Neuronal stem cell (in vitro differentiated cells): ENCODE measurements around the gene LCE3C. TPM values are rescaled to one million over a fixed set of nuclear protein-coding genes. Genes with fewer than 3 reads are reported as not detected.

Experiments used
- small RNA-seq: library from polyadenylated mRNA; stranded (forward); fragments of <200 nt; extraction: miRNeasy Mini kit (QIAGEN cat#:217004); gene quantifications from one replicate; pipeline ENCODE3, GENCODE V24; 2013; ENCODE audit not compliant: insufficient read depth

The LCE3C gene

Small RNAs within 50 kb of the gene (small RNA-seq; reads per million reads assigned to genes)
- gene LCE3A (not detected), gene LCE3B (not detected)
